ENCODE results near the gene IBTK.

DNA sequence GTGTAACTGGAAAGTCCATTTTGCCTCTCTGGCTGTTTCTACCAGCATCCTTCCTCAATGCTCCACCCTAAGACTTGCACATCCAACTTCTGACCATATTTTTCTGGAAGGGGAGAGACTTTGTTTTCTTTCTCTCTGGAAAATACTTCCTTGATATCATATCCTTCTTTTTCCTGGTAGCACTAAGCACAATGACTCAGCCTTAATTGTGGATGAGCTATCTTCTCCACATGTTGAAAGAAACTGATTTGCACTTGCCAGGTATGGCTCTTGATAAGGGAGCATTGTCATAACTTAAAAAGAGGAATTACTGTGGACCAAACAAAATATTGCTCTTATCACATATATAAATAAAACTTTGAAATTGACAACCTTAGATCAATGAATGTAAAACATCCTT is 30.1 kb upstream of the IBTK start:
- TF ChIP-seq, protein P1, sequence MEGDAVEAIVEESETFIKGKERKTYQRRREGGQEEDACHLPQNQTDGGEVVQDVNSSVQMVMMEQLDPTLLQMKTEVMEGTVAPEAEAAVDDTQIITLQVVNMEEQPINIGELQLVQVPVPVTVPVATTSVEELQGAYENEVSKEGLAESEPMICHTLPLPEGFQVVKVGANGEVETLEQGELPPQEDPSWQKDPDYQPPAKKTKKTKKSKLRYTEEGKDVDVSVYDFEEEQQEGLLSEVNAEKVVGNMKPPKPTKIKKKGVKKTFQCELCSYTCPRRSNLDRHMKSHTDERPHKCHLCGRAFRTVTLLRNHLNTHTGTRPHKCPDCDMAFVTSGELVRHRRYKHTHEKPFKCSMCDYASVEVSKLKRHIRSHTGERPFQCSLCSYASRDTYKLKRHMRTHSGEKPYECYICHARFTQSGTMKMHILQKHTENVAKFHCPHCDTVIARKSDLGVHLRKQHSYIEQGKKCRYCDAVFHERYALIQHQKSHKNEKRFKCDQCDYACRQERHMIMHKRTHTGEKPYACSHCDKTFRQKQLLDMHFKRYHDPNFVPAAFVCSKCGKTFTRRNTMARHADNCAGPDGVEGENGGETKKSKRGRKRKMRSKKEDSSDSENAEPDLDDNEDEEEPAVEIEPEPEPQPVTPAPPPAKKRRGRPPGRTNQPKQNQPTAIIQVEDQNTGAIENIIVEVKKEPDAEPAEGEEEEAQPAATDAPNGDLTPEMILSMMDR (IDR thresholded peaks at IDR 0.05), result no peak
- TF ChIP-seq POLR2A (IDR thresholded peaks at IDR 0.05), result no peak
